Keratinocyte (primary cell): Measurements from ENCODE around the gene SH3PXD2A. TPM values are rescaled to one million over a fixed set of nuclear protein-coding genes. Genes with fewer than 3 reads are reported as not detected.

Experiments used
- DNase-seq: peaks from one replicate; pipeline ENCODE4 v3.0.0-alpha.2; 2011; ENCODE audit warnings: low read depth, missing footprints, low spot score
- FAIRE-seq: peaks from 2 replicates; lab custom pipeline; 2011; peaks lifted over from hg19 to GRCh38; lab: Jason Lieb, UNC
- H2AFZ ChIP-seq: 2 replicates; pipeline ENCODE4 v1.6.0; 2012; ENCODE audit warnings: low read length, control low read depth, inconsistent platforms; ENCODE audit not compliant: control insufficient read depth
- H3K27ac ChIP-seq: 2 replicates; pipeline ENCODE4 v1.5.1; 2011; ENCODE audit warnings: low read length; ENCODE audit not compliant: control insufficient read depth, insufficient read depth
- H3K27me3 ChIP-seq: 3 replicates; pipeline ENCODE4 v1.6.0; 2011; ENCODE audit warnings: low read length; ENCODE audit not compliant: control insufficient read depth, insufficient read depth; ENCODE audit errors: extremely low read depth
- H3K36me3 ChIP-seq, 2 experiments: 2 replicates in 1 of 2; 3 replicates in 1 of 2; pipeline ENCODE4 v1.5.1; 2011; ENCODE audit warnings: low read length in 2 of 2, mild to moderate bottlenecking in 1 of 2; ENCODE audit not compliant: control insufficient read depth in 2 of 2, insufficient read depth in 2 of 2; ENCODE audit errors: extremely low read depth in 1 of 2
- H3K4me1 ChIP-seq: 3 replicates; pipeline ENCODE4 v1.5.1; 2011; ENCODE audit warnings: low read length; ENCODE audit not compliant: control insufficient read depth, insufficient read depth; ENCODE audit errors: extremely low read depth
- H3K4me2 ChIP-seq: 3 replicates; pipeline ENCODE4 v1.6.0; 2011; ENCODE audit warnings: low read depth, low read length; ENCODE audit not compliant: control insufficient read depth, insufficient read depth; ENCODE audit errors: extremely low read depth
- H3K4me3 ChIP-seq, 3 experiments: fragments of 200-600 bp in 1 of 3; sonication (generic) in 1 of 3; 2 replicates in 2 of 3; 3 replicates in 1 of 3; pipeline ENCODE4 v1.5.1; 2011 to 2016; ENCODE audit warnings: low read length in 3 of 3, mild to moderate bottlenecking in 3 of 3, control low read depth in 2 of 3, inconsistent platforms in 1 of 3, low read depth in 1 of 3, mixed read lengths in 1 of 3, mixed run types in 1 of 3, moderate library complexity in 1 of 3; ENCODE audit not compliant: control insufficient read depth in 2 of 3, insufficient read depth in 2 of 3; ENCODE audit errors: extremely low read depth in 1 of 3
- H3K79me2 ChIP-seq: 2 replicates; pipeline ENCODE4 v1.6.0; 2012; ENCODE audit warnings: low read length; ENCODE audit not compliant: control insufficient read depth, insufficient read depth
- H3K9ac ChIP-seq: 3 replicates; pipeline ENCODE4 v1.6.0; 2011; ENCODE audit warnings: low read length; ENCODE audit not compliant: control insufficient read depth, insufficient read depth; ENCODE audit errors: extremely low read depth
- H3K9me1 ChIP-seq: 3 replicates; pipeline ENCODE4 v1.6.0; 2011; ENCODE audit warnings: low read length; ENCODE audit not compliant: control insufficient read depth, insufficient read depth; ENCODE audit errors: extremely low read depth
- H3K9me3 ChIP-seq: 2 replicates; pipeline ENCODE4 v1.5.1; 2012; ENCODE audit warnings: low read depth, low read length; ENCODE audit not compliant: control insufficient read depth
- H4K20me1 ChIP-seq: 3 replicates; pipeline ENCODE4 v1.6.0; 2011; ENCODE audit warnings: low read length; ENCODE audit not compliant: control insufficient read depth, insufficient read depth; ENCODE audit errors: extremely low read depth
- CTCF ChIP-seq, 3 experiments: IDR thresholded peaks in 1 of 3; conservative IDR thresholded peaks in 1 of 3; optimal IDR thresholded peaks in 1 of 3; 2 replicates in 2 of 3; 3 replicates in 1 of 3; pipeline versions ENCODE3 to v1.5.1; 2011; ENCODE audit warnings: low read length in 3 of 3, mild to moderate bottlenecking in 3 of 3, moderate library complexity in 2 of 3, control low read depth in 1 of 3, inconsistent platforms in 1 of 3; ENCODE audit not compliant: insufficient read depth in 2 of 3; ENCODE audit errors: extremely low read depth in 1 of 3
- EZH2 ChIP-seq: IDR thresholded peaks from one replicate; pipeline ENCODE4 v1.6.1; 2012; ENCODE audit warnings: inconsistent platforms, mild to moderate bottlenecking, low read length, moderate library complexity
- dilution Hi-C: fragments of 300-500 bp; cut with MboI; formaldehyde crosslinking; loops from one replicate; pipeline ENCODE4 v1.7.0; 2020; ENCODE audit warnings: low sequenced_read_pairs; ENCODE audit not compliant: extremely low pct_ligation_motif_present
- polyA plus RNA-seq, 5 experiments: library from polyadenylated mRNA; depleted of rRNA in 3 of 5; stranded (reverse) in 3 of 5; stranded (forward) in 1 of 5; unstranded in 1 of 5; fragments of >200 nt; gene quantifications; 1 replicate in 1 of 5; 2 replicates in 3 of 5; 3 replicates in 1 of 5; pipeline versions ENCODE4 v1.2.1 to v1.2.3, GENCODE V29; 2011 to 2012; ENCODE audit warnings: missing spikeins in 2 of 5, low read depth in 1 of 5, low replicate concordance in 1 of 5

The SH3PXD2A gene
- polyA plus RNA-seq, 1 donor (not counting 4 experiments of a cell fraction or from before 2014, with no cell fraction given) = 33.9 TPM

- Histone ChIP-seq H3K79me2 (peaks cover 54% of the 10 kb centered on the region), H3K9me1 (peaks cover 6% of the 10 kb centered on the region), H3K4me2 (no peak overlapping the region), H3K9me3 (no peaks in the 10 kb centered on the region), H3K4me1 (peaks cover 13% of the 10 kb centered on the region), H3K4me3 (no peak overlapping the region), H2AFZ (no peak overlapping the region), H3K36me3 (peaks cover 55 to 60% of the 10 kb centered on the region in 2 experiments), H3K9ac (no peak overlapping the region), H3K27ac (no peak overlapping the region), H4K20me1 (peaks cover 17% of the 10 kb centered on the region), H3K27me3 (no peaks in the 10 kb centered on the region)
- TF ChIP-seq CTCF (optimal IDR thresholded peaks at IDR 0.05 in 1 of 3, IDR thresholded peaks at IDR 0.05 in 1 of 3, conservative IDR thresholded peaks at IDR 0.05 in 1 of 3; ENCODE audit: extremely low read depth in 1 of 3, insufficient read depth in 2 of 3, low read length in 3 of 3) (no peak), EZH2 (no peak)
- FAIRE-seq (peak; percentile 13), DNase-seq (no peak)
- dilution Hi-C loops = no loop called here
These were observed 186.8 kb downstream of the SH3PXD2A start for GRCh38 chr10:103668351-103669242.

- H3K9me3 ChIP-seq = no peaks in the 10 kb centered on the region
- TF ChIP-seq CTCF (optimal IDR thresholded peaks at IDR 0.05 in 1 of 3, IDR thresholded peaks at IDR 0.05 in 1 of 3, conservative IDR thresholded peaks at IDR 0.05 in 1 of 3; ENCODE audit: extremely low read depth in 1 of 3, insufficient read depth in 2 of 3, low read length in 3 of 3) (no peak), EZH2 (no peak)
- no peak overlapping the region for H3K27ac ChIP-seq
- no peak overlapping the region for H3K4me3 ChIP-seq
- H4K20me1 ChIP-seq = peaks cover 17% of the 10 kb centered on the region
- peaks cover 16% of the 10 kb centered on the region for H3K4me1 ChIP-seq
- dilution Hi-C loops = no loop called here
- DNase-seq (no peak), FAIRE-seq (no peak)
- no peak overlapping the region for H3K9ac ChIP-seq
- peaks cover 48 to 55% of the 10 kb centered on the region in 2 experiments for H3K36me3 ChIP-seq
- H3K27me3 ChIP-seq = no peaks in the 10 kb centered on the region
- H2AFZ ChIP-seq = no peak overlapping the region
- H3K79me2 ChIP-seq = peaks cover 56% of the 10 kb centered on the region
- H3K9me1 ChIP-seq = peaks cover 6% of the 10 kb centered on the region
- no peak overlapping the region for H3K4me2 ChIP-seq
These were observed 188.0 kb downstream of the SH3PXD2A start for GRCh38 chr10:103667356-103667755.
